Naive thymus-derived CD4-positive, alpha-beta T cell (primary cell): ENCODE results near the gene CCL24. TPM values are rescaled to one million over a fixed set of nuclear protein-coding genes. Genes with fewer than 3 reads are reported as not detected.
"Not testable (repeated sequence)": the region's sequence is repeated elsewhere in the genome, so short reads cannot be mapped to it uniquely, and the experiment has no call there.

Experiments used
- ATAC-seq: fragments of 150-1000 bp; cut with Tn5 transposase; 2 replicates; pipeline ENCODE4 v1.10.0; 2021; ENCODE audit warnings: mild to moderate bottlenecking, moderate library complexity
- CTCF ChIA-PET: fragments of 350-600 bp; sonication (Branson Sonifier 250); formaldehyde crosslinking; loops from one replicate; lab custom pipeline; 2021; ENCODE audit warnings: antibody characterized with exemption; lab: Charles Lee
- POLR2A ChIA-PET: fragments of 350-600 bp; sonication (Branson Sonifier 250); formaldehyde crosslinking; loops from one replicate; lab custom pipeline; 2021; ENCODE audit warnings: antibody characterized with exemption, inconsistent platforms; lab: Charles Lee
- DNase-seq, 9 donors: peaks; one replicate each; pipeline versions ENCODE4 v3.0.0 to v3.0.0-alpha.2; 2020 to 2022; ENCODE audit warnings: mixed read lengths in 1 of 9
- H3K27ac ChIP-seq: one replicate; pipeline ENCODE4 v1.7.0; 2013; ENCODE audit warnings: mild to moderate bottlenecking, low read depth, low read length, moderate library complexity
- H3K27me3 ChIP-seq, 2 donors: one replicate each; pipeline ENCODE4 v1.7.0; 2013; ENCODE audit warnings: low read length in 2 of 2, mild to moderate bottlenecking in 2 of 2, moderate library complexity in 2 of 2; ENCODE audit not compliant: control insufficient read depth in 2 of 2, insufficient read depth in 2 of 2
- H3K36me3 ChIP-seq, 3 experiments: 1 replicate in 2 of 3; 2 replicates in 1 of 3; pipeline ENCODE4 v1.7.0; 2013; ENCODE audit warnings: low read length in 3 of 3, mild to moderate bottlenecking in 3 of 3, moderate library complexity in 1 of 3; ENCODE audit not compliant: insufficient read depth in 3 of 3, control insufficient read depth in 2 of 3
- H3K4me1 ChIP-seq, 2 donors: one replicate each; pipeline ENCODE4 v1.7.0; 2013; ENCODE audit warnings: low read length in 2 of 2, mild to moderate bottlenecking in 2 of 2, moderate library complexity in 1 of 2; ENCODE audit not compliant: control insufficient read depth in 2 of 2, insufficient read depth in 2 of 2
- H3K4me3 ChIP-seq: 2 replicates; pipeline ENCODE4 v1.7.0; 2013; ENCODE audit warnings: mild to moderate bottlenecking, low read length
- H3K9me3 ChIP-seq, 3 experiments: 1 replicate in 2 of 3; 2 replicates in 1 of 3; pipeline ENCODE4 v1.7.0; 2013; ENCODE audit warnings: low read length in 3 of 3; ENCODE audit not compliant: control insufficient read depth in 2 of 3
- H3K27ac Mint-ChIP-seq, 9 donors: one replicate each; pipeline ENCODE4 v1.8.0; 2020 to 2022; ENCODE audit warnings: mixed read lengths in 9 of 9, mild to moderate bottlenecking in 8 of 9, moderate library complexity in 5 of 9, inconsistent platforms in 2 of 9
- H3K27me3 Mint-ChIP-seq, 5 donors: one replicate each; pipeline ENCODE4 v1.8.0; 2021 to 2022; ENCODE audit warnings: mixed read lengths in 5 of 5, mild to moderate bottlenecking in 1 of 5
- H3K36me3 Mint-ChIP-seq, 5 donors: one replicate each; pipeline ENCODE4 v1.8.0; 2020 to 2022; ENCODE audit warnings: mixed read lengths in 5 of 5, mild to moderate bottlenecking in 3 of 5, inconsistent platforms in 1 of 5
- H3K4me1 Mint-ChIP-seq, 7 donors: one replicate each; pipeline ENCODE4 v1.8.0; 2020 to 2022; ENCODE audit warnings: mixed read lengths in 7 of 7, mild to moderate bottlenecking in 3 of 7, inconsistent platforms in 1 of 7
- H3K4me3 Mint-ChIP-seq, 10 donors: one replicate each; pipeline ENCODE4 v1.8.0; 2020 to 2022; ENCODE audit warnings: mild to moderate bottlenecking in 10 of 10, mixed read lengths in 10 of 10, moderate library complexity in 6 of 10, inconsistent platforms in 2 of 10
- H3K9me3 Mint-ChIP-seq, 11 donors: one replicate each; pipeline ENCODE4 v1.8.0; 2020 to 2022; ENCODE audit warnings: mixed read lengths in 11 of 11, mild to moderate bottlenecking in 4 of 11, inconsistent platforms in 1 of 11, moderate library complexity in 1 of 11
- intact Hi-C, 2 donors: fragments of 100-400 bp; cut with micrococcal nuclease; formaldehyde crosslinking; loops; one replicate each; pipeline ENCODE4 v1.15.1; 2023
- polyA plus RNA-seq, 2 donors: library from polyadenylated mRNA; unstranded; fragments of 300-500 nt; fragmentation: Illumina TruSeq; gene quantifications; one replicate each; pipeline ENCODE4 v1.2.3, GENCODE V29; 2021
- total RNA-seq, 6 experiments: library from RNA in 5 of 6; stranded (reverse) in 5 of 6; gene quantifications; 1 replicate in 5 of 6; 2 replicates in 1 of 6; pipeline ENCODE4 v1.2.3 and lab custom pipeline; 2021 to 2026

The CCL24 gene
- total and polyA plus RNA-seq, 7 experiments from 2014 or later, result not detected

DNA sequence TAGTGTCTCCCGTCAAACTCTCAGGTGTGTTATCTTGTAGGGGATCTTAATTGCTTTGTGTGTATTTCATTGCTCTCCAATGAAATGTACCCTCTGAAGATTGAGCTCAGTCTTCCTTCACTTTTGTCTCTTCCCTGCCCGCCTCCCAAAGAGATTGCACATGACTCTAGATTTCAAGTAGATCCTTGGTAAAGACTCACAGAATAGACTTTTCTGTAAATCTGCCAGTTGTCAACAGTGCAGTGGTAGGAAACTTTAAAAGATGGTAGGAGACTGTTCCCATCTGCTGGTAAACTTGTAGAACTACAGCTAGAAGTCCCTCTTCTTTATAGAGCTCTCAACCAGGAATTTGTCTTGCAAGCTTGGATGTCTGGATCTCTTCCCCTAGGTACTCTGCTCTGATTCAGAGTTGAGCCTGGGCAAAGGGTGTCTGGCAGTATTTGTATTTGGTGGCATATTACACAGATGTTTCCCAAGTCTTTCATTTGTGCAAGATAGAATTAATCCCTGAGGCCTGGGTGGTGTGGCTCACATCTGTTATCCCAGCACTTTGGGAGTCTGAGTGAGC, 51.2 kb downstream of the CCL24 start:
- peaks cover 0 to 5% (median 3%) of the 10 kb centered on the region in 7 donors for H3K4me1 Mint-ChIP-seq
- H3K27ac Mint-ChIP-seq, result no peak overlapping the region
- Histone ChIP-seq H3K27ac (no peak overlapping the region), H3K9me3 (no peaks in the 10 kb centered on the region), H3K36me3 (no peaks in the 10 kb centered on the region), H3K27me3 (no peaks in the 10 kb centered on the region), H3K4me3 (no peak overlapping the region), H3K4me1 (no peaks in the 10 kb centered on the region)
- POLR2A ChIA-PET, result interaction anchor here (0.8 kb wide), 1 partner anchor 276 kb away, joined by 3 read pairs; no protein-coding TSS in a partner anchor
- H3K27me3 Mint-ChIP-seq, result no peaks in the 10 kb centered on the region
- intact Hi-C loops, result loop anchor here in 1 of 2 donors (1.0 kb wide), 2 partner anchors 234 to 258 kb away; no protein-coding TSS in a partner anchor
- DNase-seq, result peak in 6 of 9 donors; percentile 24 to 54 (median 48)
- H3K9me3 Mint-ChIP-seq, result no peaks in the 10 kb centered on the region
- CTCF ChIA-PET, result interaction anchor here (0.6 to 1.6 kb wide), 7 partner anchors 23 to 684 kb away, joined by 3 to 4 read pairs (median 3); no protein-coding TSS in a partner anchor
- ATAC-seq, result peak; percentile 91
- no peaks in the 10 kb centered on the region for H3K36me3 Mint-ChIP-seq
- H3K4me3 Mint-ChIP-seq, result no peak overlapping the region

DNA sequence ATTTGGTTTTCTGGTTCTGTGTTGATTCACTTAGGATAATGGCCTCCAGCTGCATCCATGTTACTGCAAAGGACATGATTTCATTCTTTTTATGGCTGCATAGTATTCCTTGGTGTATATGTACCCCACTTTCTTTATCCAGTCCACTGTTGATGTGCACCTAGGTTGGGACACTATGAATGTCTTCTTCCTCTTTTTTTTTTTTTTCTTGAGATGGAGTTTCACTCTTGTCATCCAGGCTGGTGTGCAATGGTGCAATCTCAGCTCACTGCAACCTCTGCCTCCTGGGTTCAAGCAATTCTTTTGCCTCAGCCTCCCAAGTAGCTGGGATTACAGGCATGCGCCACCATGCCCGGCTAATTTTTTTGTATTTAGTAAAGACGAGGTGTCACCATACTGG, 51.8 kb downstream of the CCL24 start:
- POLR2A ChIA-PET, result interaction anchor here (0.6 kb wide), 1 partner anchor 731 kb away, joined by 3 read pairs; no protein-coding TSS in a partner anchor
- not testable (repeated sequence) for H3K27me3 ChIP-seq, H3K36me3 Mint-ChIP-seq, H3K4me1 Mint-ChIP-seq, H3K9me3 ChIP-seq, H3K4me3 ChIP-seq, H3K4me3 Mint-ChIP-seq, DNase-seq, H3K27ac ChIP-seq, H3K4me1 ChIP-seq, H3K27me3 Mint-ChIP-seq, H3K36me3 ChIP-seq, ATAC-seq, H3K27ac Mint-ChIP-seq, H3K9me3 Mint-ChIP-seq
- CTCF ChIA-PET, result interaction anchor here (0.8 to 1.6 kb wide), 3 partner anchors 22 to 689 kb away, joined by 3 to 5 read pairs (median 4); no protein-coding TSS in a partner anchor
- intact Hi-C loops, result loop anchor here in 1 of 2 donors (1.0 kb wide), 2 partner anchors 234 to 258 kb away; no protein-coding TSS in a partner anchor

Other genes with a start within 250 kb of the CCL24 start
- gene HIP1, start 74.9 kb downstream of the CCL24 start, total RNA-seq, result 10 to 100 TPM in 1 of 5 experiments, 1 to 10 TPM in 3, under 1 TPM in 1; 0.95 to 14.6 (median 2.1) TPM
- gene HIP1, start 74.9 kb downstream of the CCL24 start, polyA plus RNA-seq, result under 1 TPM in 1 of 2 donors, not detected in 1; 0.78 TPM
- gene CCL26, start 41.6 kb downstream of the CCL24 start, total RNA-seq, result not detected
- gene CCL26, start 41.6 kb downstream of the CCL24 start, polyA plus RNA-seq, result not detected
- gene RHBDD2, start 65.2 kb upstream of the CCL24 start, total RNA-seq, result 10 to 100 TPM; 36.2 to 95.1 (median 47.8) TPM
- gene RHBDD2, start 65.2 kb upstream of the CCL24 start, polyA plus RNA-seq, result 100 to 1,000 TPM; 107 to 124 TPM
- gene POR, start 101.3 kb upstream of the CCL24 start, total RNA-seq, result 10 to 100 TPM; 45.9 to 72.3 (median 69.7) TPM
- gene POR, start 101.3 kb upstream of the CCL24 start, polyA plus RNA-seq, result 10 to 100 TPM; 41.6 to 69.2 TPM
- 10 to 100 TPM; 19.1 to 38.6 (median 35.6) TPM for gene TMEM120A, start 180.8 kb upstream of the CCL24 start, total RNA-seq
- gene TMEM120A, start 180.8 kb upstream of the CCL24 start, polyA plus RNA-seq, result 10 to 100 TPM; 23.2 to 25.2 TPM
- 10 to 100 TPM; 11.3 to 31.7 (median 20.0) TPM for gene STYXL1, start 234.2 kb upstream of the CCL24 start, total RNA-seq
- gene STYXL1, start 234.2 kb upstream of the CCL24 start, polyA plus RNA-seq, result 10 to 100 TPM; 36.7 to 45.5 TPM
- 100 to 1,000 TPM in 1 of 5 experiments, 10 to 100 TPM in 4; 71.7 to 172 (median 74.6) TPM for gene MDH2, start 234.3 kb upstream of the CCL24 start, total RNA-seq
- gene MDH2, start 234.3 kb upstream of the CCL24 start, polyA plus RNA-seq, result 100 to 1,000 TPM; 134 TPM